Measurements from ENCODE around the gene GFY.
A peak's percentile ranks its signal among the peaks of the same experiment; 100 is the strongest.
"Not testable (repeated sequence)": the region's sequence is repeated elsewhere in the genome, so short reads cannot be mapped to it uniquely, and the experiment has no call there.

Gene GFY

DNA sequence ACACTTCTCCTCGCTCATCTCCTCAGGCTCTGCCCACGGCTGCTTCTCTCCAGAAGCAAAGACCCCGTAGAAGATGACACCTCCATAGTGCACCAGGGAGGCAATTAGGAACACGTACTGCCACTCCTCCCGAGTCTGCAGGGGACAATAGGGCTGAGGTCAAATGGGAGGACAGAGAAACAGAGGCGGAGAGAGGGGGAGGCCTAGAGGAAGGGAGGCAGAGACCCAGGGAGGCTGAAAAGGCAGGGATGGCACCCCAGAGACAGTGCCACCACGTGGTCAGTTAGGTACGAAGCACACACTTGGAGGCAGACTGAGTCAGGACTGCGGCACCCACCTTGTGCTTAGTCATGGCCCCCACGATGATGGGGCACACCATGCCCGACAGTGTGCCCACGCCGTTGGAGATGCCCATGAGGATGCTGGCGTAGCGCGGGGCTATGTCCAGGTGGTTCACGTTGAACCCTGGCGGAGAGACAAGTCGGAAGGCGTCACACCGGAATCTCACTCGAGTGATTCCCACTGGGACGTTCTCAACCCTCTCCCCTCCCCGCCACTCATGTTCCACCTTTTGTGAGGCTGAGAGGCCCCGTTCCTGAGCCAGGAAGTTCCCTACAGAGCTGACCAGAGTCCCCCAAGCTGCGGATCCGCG lies 5.6 kb downstream of the GFY start:
- DNase-seq: no peak

GRCh38 chr19:49431330-49431749 lies 6.2 kb downstream of the GFY start:
- DNase-seq: no peak

GRCh38 chr19:49432141-49433073 lies 7.2 kb downstream of the GFY start:
- no peak for DNase-seq

DNA sequence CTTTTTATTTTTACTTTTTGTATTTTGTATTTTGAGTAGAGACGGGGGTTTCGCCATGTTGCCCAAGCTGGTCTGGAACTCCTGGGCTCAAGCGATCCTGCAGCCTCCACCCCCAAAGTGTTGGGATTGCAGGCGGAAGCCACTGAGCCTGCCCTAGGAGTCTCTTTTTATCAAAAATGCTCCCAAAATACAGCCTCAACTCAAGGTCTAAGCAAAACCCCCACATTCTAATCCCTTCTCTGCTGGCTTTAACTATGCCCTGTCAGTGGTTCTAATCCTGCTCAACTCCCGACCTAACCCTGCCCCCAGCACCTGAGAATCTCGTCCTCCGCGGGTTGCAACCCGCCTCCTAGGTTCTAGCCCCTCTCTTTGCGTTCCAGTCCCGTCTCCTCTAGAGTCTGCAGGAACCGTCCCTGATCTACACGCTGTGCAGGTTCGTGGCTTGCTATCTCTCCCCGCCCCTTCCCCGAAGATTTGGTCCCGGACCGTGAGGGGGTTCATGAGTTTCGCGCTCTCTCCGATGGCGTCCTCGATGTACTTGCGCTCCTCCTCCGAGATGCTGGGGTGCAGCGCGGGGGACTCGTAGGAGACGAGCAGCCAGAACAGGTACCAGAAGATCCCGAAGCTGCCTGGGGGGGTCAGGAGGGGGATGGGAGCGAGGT lies 8.2 kb downstream of the GFY start:
- DNase-seq: no peak

- DNase-seq: no peak
These were observed 9.9 kb downstream of the GFY start for GRCh38 chr19:49434907-49435583.

DNA sequence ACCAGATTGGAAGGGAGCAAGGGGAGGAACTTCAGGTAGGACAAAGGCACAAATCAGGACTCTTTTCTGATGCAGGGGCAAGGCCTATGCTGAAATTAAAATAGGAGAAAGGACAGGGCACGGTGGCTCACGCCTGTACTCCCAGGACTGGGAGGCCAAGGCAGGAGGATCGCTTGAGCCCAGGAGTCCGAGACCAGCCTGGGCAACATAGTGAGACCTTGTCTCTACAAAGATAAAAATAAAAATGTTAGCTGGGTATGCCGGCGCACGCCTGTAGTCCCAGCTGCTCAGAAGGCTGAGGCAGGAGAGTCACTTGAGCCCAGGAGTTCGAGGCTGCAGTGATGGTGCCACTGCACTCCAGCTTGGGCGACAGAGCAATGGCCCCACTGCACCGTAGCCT lies 10.5 kb downstream of the GFY start:
- no peak for DNase-seq

- no peak for DNase-seq
These were observed 11.3 kb downstream of the GFY start for GRCh38 chr19:49436381-49437017.

DNA sequence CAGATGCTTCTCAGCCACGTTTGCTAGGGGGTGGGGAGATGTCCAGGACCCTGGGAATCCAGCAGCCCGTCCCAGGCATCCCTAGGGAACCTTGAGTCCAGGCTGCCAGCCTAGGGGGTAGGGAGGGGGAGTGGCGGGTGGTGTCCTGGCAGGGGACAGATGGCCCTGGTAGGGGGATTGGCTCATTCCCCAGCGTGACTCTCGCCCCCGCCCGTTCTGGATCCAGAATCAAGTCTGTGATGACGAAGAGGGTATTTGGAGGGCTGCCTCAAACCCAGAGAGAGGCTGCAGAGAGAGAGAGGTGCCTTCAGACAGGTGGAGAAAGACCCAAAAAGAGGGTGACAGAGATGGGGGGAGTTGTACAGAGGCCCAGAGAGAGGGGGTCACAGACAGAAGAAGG lies 12.0 kb downstream of the GFY start:
- DNase-seq: no peak

GRCh38 chr19:49438261-49438660 lies 13.1 kb downstream of the GFY start:
- DNase-seq: no peak

- DNase-seq: no peak
These were observed 14.6 kb downstream of the GFY start for GRCh38 chr19:49439836-49440235.

- DNase-seq: no peak
These were observed 15.4 kb downstream of the GFY start for GRCh38 chr19:49440439-49441209.

DNA sequence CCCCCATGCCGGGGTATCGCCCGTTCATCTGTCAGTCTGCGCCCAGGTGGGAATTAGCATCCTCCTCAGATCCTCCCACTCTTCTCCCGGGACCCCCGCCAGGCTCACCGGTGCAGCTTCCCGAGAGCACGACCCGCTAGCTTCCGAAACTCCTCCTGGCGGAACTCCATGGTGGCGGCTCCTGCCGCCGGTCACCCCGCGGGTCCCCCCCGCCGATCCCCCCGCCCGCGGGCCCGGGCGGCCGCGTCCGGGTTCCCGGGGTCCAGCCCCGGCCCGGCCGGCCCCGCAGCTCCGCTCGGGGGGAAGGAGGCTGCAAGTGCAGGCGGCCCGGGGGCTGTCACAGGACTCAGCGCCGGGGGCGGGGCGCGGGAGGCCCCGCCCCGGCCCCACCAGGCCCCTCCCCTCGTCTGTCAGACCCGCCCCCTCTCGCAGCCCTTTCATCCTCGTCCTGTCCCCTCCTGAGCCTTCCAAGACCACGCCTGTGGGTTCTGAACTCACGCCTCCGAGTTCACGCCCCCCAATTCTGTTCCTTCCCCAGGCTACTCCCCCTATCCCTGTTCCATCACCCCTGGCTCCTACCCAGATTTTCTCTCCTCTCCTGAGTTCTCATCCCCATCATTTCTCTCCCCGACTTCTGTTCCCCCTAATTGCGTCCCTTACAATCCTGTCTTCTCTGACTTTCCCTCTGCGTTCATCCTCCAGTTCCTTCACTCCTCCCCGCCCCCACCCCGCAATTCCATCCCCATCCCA lies 16.2 kb downstream of the GFY start, which contains the start of gene SLC17A7:
Gene SLC17A7 (minus strand): TSS at position 318 of the 750 bp plus-strand sequence. CDS start 148 bp downstream, at position 170.
- DNase-seq: no peak

DNA sequence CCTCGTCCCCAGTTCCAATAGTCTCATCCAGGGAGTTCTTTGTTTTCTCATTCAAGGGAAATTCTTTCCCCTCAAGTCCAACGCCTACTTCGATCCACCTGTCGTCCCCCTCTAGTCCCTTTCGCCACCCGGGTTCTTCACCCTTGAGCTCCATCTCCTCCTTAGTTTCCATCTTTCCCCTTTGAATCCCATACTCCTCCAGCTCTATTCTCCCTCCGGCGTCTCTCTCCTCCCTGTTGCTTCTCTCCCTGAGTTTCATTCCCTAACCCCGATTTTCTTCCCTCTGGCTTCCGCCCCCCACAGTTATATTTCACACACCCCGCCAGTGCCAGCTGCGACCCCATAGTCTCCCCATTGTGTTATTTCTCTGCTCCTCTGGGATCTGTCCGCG lies 16.8 kb downstream of the GFY start:
- DNase-seq: no peak

DNA sequence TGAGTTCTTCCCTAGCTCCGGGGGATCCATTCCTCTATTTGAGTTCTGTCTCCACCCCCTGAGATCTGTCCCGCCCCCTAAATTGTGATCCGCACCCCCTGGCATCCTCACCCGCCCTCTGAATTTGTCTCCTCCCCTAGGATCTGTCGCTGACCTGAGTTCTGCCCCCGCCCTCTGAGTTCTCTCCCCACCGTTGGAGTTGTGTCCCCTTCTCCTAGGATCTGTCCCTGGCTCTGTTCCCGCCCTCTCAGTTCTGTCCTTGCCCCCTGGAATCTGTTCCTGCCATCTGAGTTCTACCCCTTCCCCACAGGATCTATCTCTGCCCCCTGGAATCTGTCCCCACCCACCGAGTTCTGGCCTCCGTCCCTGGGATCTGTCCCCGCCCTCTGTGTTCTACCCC lies 17.2 kb downstream of the GFY start:
- DNase-seq: no peak

DNA sequence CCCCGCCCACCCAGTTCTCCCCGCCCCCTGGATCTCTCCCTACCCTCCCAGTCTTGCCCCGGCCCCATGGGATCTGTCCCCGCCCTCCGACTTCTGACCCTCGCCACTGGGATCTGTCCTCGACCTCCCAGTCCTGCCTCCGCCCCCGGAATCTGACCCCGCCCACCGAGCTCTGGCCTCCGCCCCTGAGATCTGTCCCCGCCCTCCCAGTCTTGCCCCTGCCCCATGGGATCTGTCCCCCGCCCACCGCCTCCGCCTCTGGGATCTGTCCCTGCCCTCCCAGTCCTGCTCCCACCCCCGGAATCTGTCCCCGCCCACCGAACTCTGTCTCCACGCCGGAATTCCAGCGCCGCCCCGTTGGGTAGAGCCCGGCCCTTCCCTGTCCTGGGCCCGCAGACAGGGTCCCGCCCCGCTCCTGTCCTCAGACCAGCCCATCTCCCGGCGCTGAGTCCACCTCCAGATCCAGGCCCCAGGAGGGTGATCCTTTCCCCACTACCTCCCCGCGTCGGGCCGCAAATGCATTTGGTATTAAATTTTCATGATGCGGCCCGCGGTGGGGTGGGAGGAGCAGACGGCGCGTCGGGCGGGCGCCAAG lies 17.7 kb downstream of the GFY start:
- DNase-seq: peak; percentile 85

- peak; percentile 95 for DNase-seq
These were observed 18.3 kb downstream of the GFY start for GRCh38 chr19:49443366-49444099.

DNA sequence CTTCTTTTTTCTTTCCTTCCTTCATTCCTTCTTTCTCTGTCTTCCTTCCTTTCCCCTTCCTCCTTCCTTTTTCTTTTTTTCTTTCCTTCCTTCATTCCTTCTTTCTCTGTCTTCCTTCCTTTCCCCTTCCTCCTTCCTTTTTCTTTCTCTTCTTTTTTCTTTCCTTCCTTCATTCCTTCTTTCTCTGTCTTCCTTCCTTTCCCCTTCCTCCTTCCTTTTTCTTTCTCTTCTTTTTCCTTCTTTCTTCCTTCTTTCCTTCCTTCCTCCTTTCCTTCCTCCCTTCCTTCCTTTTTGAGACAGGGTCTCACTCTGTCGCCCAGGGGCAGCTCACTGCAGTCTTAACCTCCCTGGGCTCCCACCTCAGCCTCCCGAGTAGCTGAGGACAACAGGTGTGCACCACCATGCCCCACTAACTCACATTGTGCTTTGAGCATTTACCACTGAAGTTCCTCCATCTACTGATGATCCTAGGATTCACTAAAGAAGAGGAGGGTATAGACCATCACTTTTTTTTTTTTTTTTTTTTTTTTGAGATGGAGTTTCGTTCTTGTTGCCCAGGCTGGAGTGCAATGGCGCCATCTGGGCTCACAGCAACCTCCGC lies 19.0 kb downstream of the GFY start:
- not testable (repeated sequence) for DNase-seq

GRCh38 chr19:49445997-49446396 lies 20.8 kb downstream of the GFY start:
- no peak for DNase-seq

Data from fibroblast of upper back skin (primary cell).